Kidney epithelial cell (primary cell): ENCODE measurements around the gene KCNJ12. TPM values are rescaled to one million over a fixed set of nuclear protein-coding genes. Genes with fewer than 3 reads are reported as not detected.
"Not testable (repeated sequence)": the region's sequence is repeated elsewhere in the genome, so short reads cannot be mapped to it uniquely, and the experiment has no call there.

ENCODE experiments used
- DNase-seq: peaks from one replicate; pipeline ENCODE4 v3.0.0-alpha.2; 2010; ENCODE audit warnings: low read depth
- H3K27me3 ChIP-seq: 2 replicates; pipeline ENCODE4 v1.6.0; 2011; ENCODE audit warnings: low read length; ENCODE audit not compliant: control insufficient read depth, insufficient read depth
- H3K36me3 ChIP-seq: 2 replicates; pipeline ENCODE4 v1.5.1; 2011; ENCODE audit warnings: low read length; ENCODE audit not compliant: control insufficient read depth, insufficient read depth
- H3K4me3 ChIP-seq: 2 replicates; pipeline ENCODE4 v1.5.1; 2011; ENCODE audit warnings: low read depth, mild to moderate bottlenecking, control low read depth, low read length
- total RNA-seq: library from RNA; depleted of rRNA; stranded (reverse); fragments of >200 nt; gene quantifications from 2 replicates; pipeline ENCODE4 v1.2.3, GENCODE V29; 2015

The KCNJ12 gene
- total RNA-seq, 1 donor from 2014 or later: 2.5 TPM

- not testable (repeated sequence) for H3K36me3 ChIP-seq, DNase-seq, H3K27me3 ChIP-seq, H3K4me3 ChIP-seq
These were observed 29.0 kb downstream of the KCNJ12 start for GRCh38 chr17:21404956-21405731.

- not testable (repeated sequence) for H3K36me3 ChIP-seq, H3K4me3 ChIP-seq, DNase-seq, H3K27me3 ChIP-seq
These were observed 29.8 kb downstream of the KCNJ12 start for GRCh38 chr17:21405904-21406400.

- H3K4me3 ChIP-seq, DNase-seq, H3K36me3 ChIP-seq, H3K27me3 ChIP-seq: not testable (repeated sequence)
These were observed 30.7 kb downstream of the KCNJ12 start for GRCh38 chr17:21406616-21407404.

GRCh38 chr17:21407752-21408151 lies 31.6 kb downstream of the KCNJ12 start:
- H3K4me3 ChIP-seq, H3K36me3 ChIP-seq, H3K27me3 ChIP-seq, DNase-seq: not testable (repeated sequence)

DNA sequence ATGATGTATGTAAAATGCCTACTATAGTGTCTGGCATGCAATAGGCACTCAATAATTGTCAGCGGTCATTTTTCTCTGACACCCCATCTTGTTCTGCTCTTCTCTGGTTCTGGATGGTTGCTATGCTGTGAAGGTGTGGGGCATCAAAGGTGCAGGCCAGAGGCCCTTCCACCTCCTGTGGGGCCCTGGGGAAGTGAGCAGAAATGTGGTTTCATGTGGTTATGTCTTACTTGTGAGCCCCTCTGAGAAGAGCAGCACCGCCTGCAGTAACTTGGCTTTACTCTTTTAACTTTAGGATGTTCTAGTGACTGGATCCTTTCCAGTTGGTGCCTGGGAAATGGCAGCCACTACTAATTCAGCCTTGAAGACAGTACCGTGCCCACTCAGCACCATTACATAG lies 32.1 kb downstream of the KCNJ12 start:
- not testable (repeated sequence) for DNase-seq, H3K27me3 ChIP-seq, H3K36me3 ChIP-seq, H3K4me3 ChIP-seq

- not testable (repeated sequence) for H3K36me3 ChIP-seq, H3K4me3 ChIP-seq, DNase-seq, H3K27me3 ChIP-seq
These were observed 32.7 kb downstream of the KCNJ12 start for GRCh38 chr17:21408766-21409300.

GRCh38 chr17:21409388-21409787 lies 33.2 kb downstream of the KCNJ12 start:
- not testable (repeated sequence) for H3K36me3 ChIP-seq, H3K27me3 ChIP-seq, H3K4me3 ChIP-seq, DNase-seq

DNA sequence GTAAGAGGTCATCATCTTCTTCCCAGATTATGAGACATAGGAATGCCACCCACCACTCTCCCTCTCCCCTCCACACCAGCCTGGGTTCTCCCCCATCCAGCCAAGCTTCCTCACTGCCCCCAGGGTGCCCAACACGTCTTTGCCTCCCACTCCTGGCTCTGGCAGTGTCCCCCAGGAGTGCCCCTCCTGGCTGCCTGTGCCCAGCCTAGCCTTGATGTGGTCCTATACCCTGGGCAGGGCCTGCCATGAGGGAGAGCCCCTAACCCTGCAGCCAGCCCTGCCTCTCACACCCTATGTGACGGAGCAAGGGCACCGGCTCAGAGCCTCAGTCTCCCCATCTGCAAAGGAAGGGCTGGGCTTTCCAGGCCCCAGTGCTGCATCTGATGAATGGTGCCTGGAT lies 33.8 kb downstream of the KCNJ12 start:
- H3K4me3 ChIP-seq: not testable (repeated sequence)

DNA sequence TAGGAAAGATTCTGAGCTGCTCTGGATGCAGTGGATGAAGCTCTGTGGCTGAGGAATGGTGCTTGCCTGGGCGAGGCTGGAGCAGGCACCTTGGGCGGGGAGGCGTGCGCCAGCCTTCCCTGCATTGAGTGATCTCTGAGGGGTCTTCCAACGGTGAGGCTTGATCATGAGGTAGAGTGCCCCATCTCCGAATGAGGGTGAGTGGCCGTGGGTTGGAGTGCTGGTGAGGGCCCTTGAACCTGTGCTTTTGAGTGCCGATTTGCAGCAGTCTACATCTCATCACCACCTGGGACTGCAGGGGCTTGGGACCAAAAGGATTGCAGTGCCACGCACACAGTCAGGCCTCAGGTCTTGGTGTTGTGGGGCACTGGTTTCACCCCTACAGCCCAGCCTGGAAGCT lies 34.2 kb downstream of the KCNJ12 start:
- DNase-seq, H3K4me3 ChIP-seq, H3K27me3 ChIP-seq, H3K36me3 ChIP-seq: not testable (repeated sequence)

More for the DNA sequence above, 33.8 kb downstream of the KCNJ12 start:
- not testable (repeated sequence) for H3K27me3 ChIP-seq, H3K36me3 ChIP-seq, DNase-seq

GRCh38 chr17:21410906-21411678 lies 34.9 kb downstream of the KCNJ12 start:
- DNase-seq, H3K36me3 ChIP-seq: not testable (repeated sequence)

GRCh38 chr17:21411679-21412205 lies 35.6 kb downstream of the KCNJ12 start:
- not testable (repeated sequence) for H3K36me3 ChIP-seq, H3K4me3 ChIP-seq, DNase-seq, H3K27me3 ChIP-seq

More at GRCh38 chr17:21410906-21411678, 34.9 kb downstream of the KCNJ12 start:
- H3K4me3 ChIP-seq, H3K27me3 ChIP-seq: not testable (repeated sequence)

- H3K27me3 ChIP-seq, H3K36me3 ChIP-seq, DNase-seq, H3K4me3 ChIP-seq: not testable (repeated sequence)
These were observed 36.1 kb downstream of the KCNJ12 start for GRCh38 chr17:21412207-21412681.

DNA sequence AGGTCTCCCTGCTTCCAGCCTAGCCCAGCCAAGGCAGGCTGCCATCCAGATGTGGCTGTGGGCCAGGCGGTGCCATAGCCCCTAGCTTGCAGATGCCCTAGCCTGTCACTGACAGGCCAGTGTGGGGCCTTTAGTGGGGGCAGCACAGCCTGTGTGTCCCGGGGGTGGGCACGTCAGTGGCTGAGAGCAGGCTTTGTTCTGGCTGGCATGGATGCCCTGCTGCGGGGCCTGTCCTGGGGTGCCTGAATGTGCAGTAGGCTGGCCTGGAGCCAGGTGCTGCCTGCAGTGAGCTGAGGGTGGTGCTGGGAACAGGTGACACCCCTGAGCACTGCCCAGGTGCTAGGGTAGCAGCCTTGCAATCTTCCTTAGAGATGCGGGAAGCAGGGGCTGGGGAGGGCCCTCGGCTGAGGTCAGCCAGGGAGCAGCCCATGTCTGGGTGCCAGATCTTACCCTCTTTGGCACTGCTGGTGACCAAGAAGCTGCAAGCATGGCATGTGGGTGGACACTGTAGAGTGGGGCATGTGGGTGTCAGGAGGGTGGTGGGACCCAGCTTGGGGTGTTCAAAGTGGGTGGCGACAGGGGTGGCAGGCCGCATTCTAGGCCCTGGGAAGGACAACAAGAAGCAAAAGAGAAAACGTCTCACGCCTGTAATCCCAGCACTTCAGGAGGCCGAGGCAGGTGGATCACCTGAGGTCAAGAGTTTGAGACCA lies 37.6 kb downstream of the KCNJ12 start:
- not testable (repeated sequence) for H3K4me3 ChIP-seq, H3K36me3 ChIP-seq

More for the DNA sequence above, 37.6 kb downstream of the KCNJ12 start:
- H3K27me3 ChIP-seq, DNase-seq: not testable (repeated sequence)
